HG02798 (cell line): ENCODE results near the gene DPYSL3.
"Not testable (repeated sequence)": the region's sequence is repeated elsewhere in the genome, so short reads cannot be mapped to it uniquely, and the experiment has no call there.

Experiments used
- ATAC-seq: cut with Tn5 transposase; IDR thresholded peaks from one replicate; pipeline ENCODE4 v1.9.1; 2021; ENCODE audit warnings: mild to moderate bottlenecking; ENCODE audit not compliant: unreplicated experiment, poor library complexity

Gene DPYSL3

GRCh38 chr5:147384346-147385193 lies 125.3 kb downstream of the DPYSL3 start:
- no peak for ATAC-seq

- ATAC-seq, result no peak
These were observed 127.1 kb downstream of the DPYSL3 start for GRCh38 chr5:147382776-147383175.

GRCh38 chr5:147381555-147381954 lies 128.3 kb downstream of the DPYSL3 start:
- ATAC-seq, result no peak

GRCh38 chr5:147377682-147378081 lies 132.2 kb downstream of the DPYSL3 start:
- ATAC-seq, result no peak

GRCh38 chr5:147375151-147375550 lies 134.7 kb downstream of the DPYSL3 start:
- ATAC-seq, result no peak

GRCh38 chr5:147373328-147373727 lies 136.5 kb downstream of the DPYSL3 start:
- no peak for ATAC-seq

GRCh38 chr5:147372191-147372590 lies 137.7 kb downstream of the DPYSL3 start:
- no peak for ATAC-seq

GRCh38 chr5:147371290-147371689 lies 138.6 kb downstream of the DPYSL3 start:
- no peak for ATAC-seq

GRCh38 chr5:147369742-147370374 lies 140.0 kb downstream of the DPYSL3 start:
- no peak for ATAC-seq

GRCh38 chr5:147367381-147367780 lies 142.5 kb downstream of the DPYSL3 start:
- not testable (repeated sequence) for ATAC-seq

GRCh38 chr5:147361441-147362175 lies 148.3 kb downstream of the DPYSL3 start:
- ATAC-seq, result no peak

GRCh38 chr5:147360816-147361215 lies 149.1 kb downstream of the DPYSL3 start:
- no peak for ATAC-seq

- no peak for ATAC-seq
These were observed 150.3 kb downstream of the DPYSL3 start for GRCh38 chr5:147359581-147359980.

- ATAC-seq, result no peak
These were observed 150.8 kb downstream of the DPYSL3 start for GRCh38 chr5:147359101-147359500.

- no peak for ATAC-seq
These were observed 160.6 kb downstream of the DPYSL3 start for GRCh38 chr5:147349241-147349640.

- no peak for ATAC-seq
These were observed 161.4 kb downstream of the DPYSL3 start for GRCh38 chr5:147348451-147348850.

- no peak for ATAC-seq
These were observed 161.8 kb downstream of the DPYSL3 start for GRCh38 chr5:147348046-147348445.

GRCh38 chr5:147346006-147346561 lies 163.8 kb downstream of the DPYSL3 start:
- no peak for ATAC-seq

- ATAC-seq, result no peak
These were observed 165.0 kb downstream of the DPYSL3 start for GRCh38 chr5:147344861-147345260.

GRCh38 chr5:147341345-147341744 lies 168.5 kb downstream of the DPYSL3 start:
- no peak for ATAC-seq

GRCh38 chr5:147340941-147341340 lies 168.9 kb downstream of the DPYSL3 start:
- no peak for ATAC-seq
